OCI-LY3 (cell line): ENCODE data around the gene TRIM71.
"Not testable (repeated sequence)": the region's sequence is repeated elsewhere in the genome, so short reads cannot be mapped to it uniquely, and the experiment has no call there.

ENCODE experiments used
- H2AFZ ChIP-seq: fragments of 200-600, 300-600 bp; shearing (Covaris generic); 2 replicates; pipeline ENCODE4 v1.6.0; 2014; ENCODE audit warnings: antibody characterized with exemption, low read depth, low read length
- H3K27ac ChIP-seq: fragments of 200-600, 300-600 bp; sonication (generic); 2 replicates; pipeline ENCODE4 v1.5.1; 2014; ENCODE audit warnings: mild to moderate bottlenecking, low read length, moderate library complexity, mixed read lengths
- H3K27me3 ChIP-seq: fragments of 200-600, 300-600 bp; sonication (generic); 2 replicates; pipeline ENCODE4 v1.6.1; 2014; ENCODE audit warnings: low read depth, low read length, mixed read lengths
- H3K36me3 ChIP-seq: fragments of 200-600, 300-600 bp; sonication (generic); replicated peaks from 2 replicates; pipeline ENCODE3; 2014; ENCODE audit warnings: low read depth, low read length, mixed read lengths
- H3K4me1 ChIP-seq: fragments of 300-600, 200-600 bp; sonication (generic); 2 replicates; pipeline ENCODE4 v1.6.1; 2014; ENCODE audit warnings: low read length, mixed read lengths
- H3K4me2 ChIP-seq: fragments of 200-600, 300-600 bp; sonication (generic); 2 replicates; pipeline ENCODE4 v1.6.1; 2014; ENCODE audit warnings: low read length, mixed read lengths
- H3K4me3 ChIP-seq: fragments of 300-600, 200-600 bp; sonication (generic); 2 replicates; pipeline ENCODE4 v1.5.1; 2014; ENCODE audit warnings: antibody characterized with exemption, mild to moderate bottlenecking, low read length, moderate library complexity
- H3K79me2 ChIP-seq: fragments of 300-600, 200-600 bp; shearing (Covaris generic); 2 replicates; pipeline ENCODE4 v1.6.1; 2014; ENCODE audit warnings: mild to moderate bottlenecking, low read length, mixed read lengths
- H3K9ac ChIP-seq: fragments of 300-600, 200-600 bp; shearing (Covaris generic); 2 replicates; pipeline ENCODE4 v1.6.0; 2014; ENCODE audit warnings: mild to moderate bottlenecking, low read length, moderate library complexity
- H3K9me3 ChIP-seq: fragments of 200-600, 300-600 bp; shearing (Covaris generic); 2 replicates; pipeline ENCODE4 v1.6.1; 2014; ENCODE audit warnings: low read length, mixed read lengths; ENCODE audit not compliant: insufficient read depth
- H4K20me1 ChIP-seq: fragments of 200-600, 300-600 bp; sonication (generic); 2 replicates; pipeline ENCODE4 v1.6.1; 2016; ENCODE audit warnings: low read length, mixed read lengths; ENCODE audit not compliant: insufficient read depth
- EZH2phosphoT487 ChIP-seq: fragments of 200-600 bp; shearing (Covaris generic); IDR thresholded peaks from 2 replicates; pipeline ENCODE4 v1.6.1; 2018; ENCODE audit warnings: antibody characterized with exemption, mixed run types, low read depth
- TF ChIP-seq, protein P1 (sequence below): fragments of 200-600, 300-600 bp; sonication (generic); IDR thresholded peaks from 2 replicates; pipeline ENCODE4 v1.5.1; 2014; ENCODE audit warnings: antibody characterized with exemption, low read length, low read depth

Gene TRIM71

DNA sequence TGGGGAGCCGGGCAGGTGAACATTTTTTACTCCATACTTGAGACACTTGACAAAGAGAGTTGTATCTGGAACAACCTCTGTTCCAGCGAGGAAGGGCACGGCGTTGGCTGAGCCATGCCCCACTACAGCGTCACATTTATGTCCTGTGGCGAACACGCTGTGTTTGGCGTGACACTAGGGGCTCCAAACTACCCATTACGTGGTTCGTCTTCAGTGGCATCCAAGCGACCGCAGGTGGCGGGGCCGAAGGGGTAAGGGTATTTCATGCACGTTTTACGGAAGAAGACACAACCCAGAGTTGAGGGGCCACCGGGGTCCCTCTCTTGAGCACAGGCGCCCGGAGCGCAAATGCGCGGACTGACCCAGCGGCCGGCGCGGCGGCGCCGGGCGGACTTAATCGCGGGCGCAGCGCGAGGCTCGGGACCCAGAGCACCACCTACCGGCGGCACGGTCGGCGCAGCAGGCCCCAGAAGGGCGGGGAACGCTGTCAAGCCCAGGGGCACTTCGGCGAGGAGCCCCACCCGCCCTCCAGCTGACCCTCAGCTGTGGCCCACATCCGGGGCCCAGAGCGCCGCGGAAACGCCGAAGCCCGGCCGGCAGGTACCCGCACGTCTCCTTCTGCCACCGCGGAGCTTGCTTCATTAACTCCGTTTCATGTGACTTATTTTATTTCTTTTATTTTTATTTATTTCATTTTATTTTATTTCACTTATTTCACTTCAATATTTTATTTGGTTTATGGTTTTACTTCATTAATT is 36.4 kb upstream of the TRIM71 start:
- H2AFZ ChIP-seq, result peak overlapping the region; percentile 87
- no peak overlapping the region for H3K27ac ChIP-seq
- peak overlapping the region; percentile 84 for H3K4me3 ChIP-seq
- H3K79me2 ChIP-seq, result no peaks in the 10 kb centered on the region
- H4K20me1 ChIP-seq, result no peaks in the 10 kb centered on the region
- peaks cover 3% of the 10 kb centered on the region for H3K36me3 ChIP-seq
- H3K27me3 ChIP-seq, result no peaks in the 10 kb centered on the region
- no peaks in the 10 kb centered on the region for H3K9me3 ChIP-seq
- H3K9ac ChIP-seq, result peak overlapping the region; percentile 60
- H3K4me1 ChIP-seq, result peaks cover 3% of the 10 kb centered on the region; the same call in 1 of the 2 replicates
- TF ChIP-seq, protein P1, sequence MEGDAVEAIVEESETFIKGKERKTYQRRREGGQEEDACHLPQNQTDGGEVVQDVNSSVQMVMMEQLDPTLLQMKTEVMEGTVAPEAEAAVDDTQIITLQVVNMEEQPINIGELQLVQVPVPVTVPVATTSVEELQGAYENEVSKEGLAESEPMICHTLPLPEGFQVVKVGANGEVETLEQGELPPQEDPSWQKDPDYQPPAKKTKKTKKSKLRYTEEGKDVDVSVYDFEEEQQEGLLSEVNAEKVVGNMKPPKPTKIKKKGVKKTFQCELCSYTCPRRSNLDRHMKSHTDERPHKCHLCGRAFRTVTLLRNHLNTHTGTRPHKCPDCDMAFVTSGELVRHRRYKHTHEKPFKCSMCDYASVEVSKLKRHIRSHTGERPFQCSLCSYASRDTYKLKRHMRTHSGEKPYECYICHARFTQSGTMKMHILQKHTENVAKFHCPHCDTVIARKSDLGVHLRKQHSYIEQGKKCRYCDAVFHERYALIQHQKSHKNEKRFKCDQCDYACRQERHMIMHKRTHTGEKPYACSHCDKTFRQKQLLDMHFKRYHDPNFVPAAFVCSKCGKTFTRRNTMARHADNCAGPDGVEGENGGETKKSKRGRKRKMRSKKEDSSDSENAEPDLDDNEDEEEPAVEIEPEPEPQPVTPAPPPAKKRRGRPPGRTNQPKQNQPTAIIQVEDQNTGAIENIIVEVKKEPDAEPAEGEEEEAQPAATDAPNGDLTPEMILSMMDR, result peak; percentile 82
- TF ChIP-seq EZH2phosphoT487, result no peak
- peak overlapping the region; percentile 68 for H3K4me2 ChIP-seq

DNA sequence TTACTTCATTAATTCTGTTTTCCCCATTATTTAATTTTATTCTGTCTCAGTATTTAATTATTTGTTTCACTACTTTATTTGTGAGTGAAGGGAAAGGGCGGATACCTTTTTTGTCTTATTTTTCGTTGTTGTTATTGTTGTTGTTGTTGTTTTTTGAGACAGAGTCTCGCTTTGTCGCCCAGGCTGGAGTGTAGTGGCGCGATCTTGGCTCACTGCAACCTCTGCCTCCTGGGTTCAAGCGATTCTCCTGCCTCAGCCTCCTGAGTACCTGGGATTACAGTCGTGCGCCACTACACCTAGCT is 35.9 kb upstream of the TRIM71 start:
- not testable (repeated sequence) for H3K4me1 ChIP-seq, H4K20me1 ChIP-seq, H3K36me3 ChIP-seq, H3K79me2 ChIP-seq, H3K27me3 ChIP-seq, H3K27ac ChIP-seq, H3K9me3 ChIP-seq, H2AFZ ChIP-seq
- Histone ChIP-seq H3K9ac (peak overlapping the region; percentile 60; the same call in 1 of the 2 replicates), H3K4me3 (peak overlapping the region; percentile 84), H3K4me2 (peak overlapping the region; percentile 68)

DNA sequence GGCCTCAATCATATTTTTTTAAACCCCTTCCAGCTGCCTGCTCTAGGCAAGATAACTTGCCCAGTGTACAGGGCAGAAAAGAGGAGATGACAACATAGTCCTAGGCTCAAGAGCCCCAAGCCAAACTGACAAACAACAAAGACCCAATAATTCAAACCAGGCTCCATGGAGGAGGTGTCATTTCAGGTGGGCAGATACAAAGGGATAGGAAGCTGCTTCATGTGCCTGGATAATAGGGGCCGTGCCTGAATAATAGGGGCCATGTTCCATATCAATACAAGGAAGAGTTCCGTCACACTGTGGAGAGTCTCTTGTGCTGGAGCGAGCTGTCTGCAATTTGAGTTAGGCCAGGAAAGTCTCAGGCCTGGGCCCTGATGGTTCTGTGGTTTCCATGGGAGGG is 35.4 kb upstream of the TRIM71 start:
- no peak overlapping the region for H3K4me2 ChIP-seq
- no peaks in the 10 kb centered on the region for H3K79me2 ChIP-seq
- TF ChIP-seq, protein P1, result no peak
- no peaks in the 10 kb centered on the region for H4K20me1 ChIP-seq
- no peak overlapping the region for H3K9ac ChIP-seq
- no peaks in the 10 kb centered on the region for H3K9me3 ChIP-seq
- no peaks in the 10 kb centered on the region for H3K36me3 ChIP-seq
- no peak overlapping the region for H3K4me3 ChIP-seq
- H2AFZ ChIP-seq, result no peak overlapping the region
- H3K27ac ChIP-seq, result no peak overlapping the region
- H3K4me1 ChIP-seq, result peaks cover 3% of the 10 kb centered on the region; the same call in 1 of the 2 replicates
- H3K27me3 ChIP-seq, result no peaks in the 10 kb centered on the region

DNA sequence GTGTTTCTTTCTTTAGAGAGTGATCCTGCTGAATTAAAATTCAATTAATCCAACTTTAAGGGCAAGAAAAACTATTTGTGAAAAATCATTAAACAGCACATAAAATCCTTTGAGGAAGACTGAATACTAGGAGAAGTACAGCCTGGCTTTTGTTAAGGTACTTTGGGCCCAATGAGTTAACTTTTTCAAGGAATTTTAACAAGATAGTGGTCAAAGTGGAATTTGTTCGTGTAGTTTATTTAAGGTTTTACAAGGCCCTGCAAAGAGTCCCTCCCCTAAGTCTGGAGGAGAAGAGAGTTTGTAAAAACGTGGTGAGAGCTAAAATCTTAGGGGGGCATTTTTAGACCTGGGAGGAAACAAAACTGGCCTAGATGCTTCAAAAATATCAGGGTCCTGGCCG is 26.0 kb upstream of the TRIM71 start:
- Histone ChIP-seq H3K9me3 (no peaks in the 10 kb centered on the region), H3K4me3 (no peak overlapping the region), H4K20me1 (no peaks in the 10 kb centered on the region), H3K79me2 (no peaks in the 10 kb centered on the region), H3K9ac (no peak overlapping the region), H3K27ac (no peak overlapping the region), H3K4me1 (no peaks in the 10 kb centered on the region), H3K27me3 (peaks cover 3% of the 10 kb centered on the region; the same call in 1 of the 2 replicates), H3K36me3 (no peaks in the 10 kb centered on the region), H2AFZ (no peak overlapping the region), H3K4me2 (no peak overlapping the region)
- TF ChIP-seq, protein P1, result no peak
- TF ChIP-seq EZH2phosphoT487, result no peak
